GM21786 (cell line): ENCODE data around the gene LYZL1.
"Not testable (repeated sequence)": the region's sequence is repeated elsewhere in the genome, so short reads cannot be mapped to it uniquely, and the experiment has no call there.

Source experiments
- ATAC-seq: cut with Tn5 transposase; IDR thresholded peaks from one replicate; pipeline ENCODE4 v1.9.1; 2021; ENCODE audit not compliant: unreplicated experiment

LYZL1 gene

GRCh38 chr10:29259498-29259897, 29.4 kb upstream of the LYZL1 start:
- ATAC-seq, result no peak

GRCh38 chr10:29263506-29263905, 25.4 kb upstream of the LYZL1 start:
- ATAC-seq, result no peak

GRCh38 chr10:29265210-29265768, 23.6 kb upstream of the LYZL1 start:
- no peak for ATAC-seq

DNA sequence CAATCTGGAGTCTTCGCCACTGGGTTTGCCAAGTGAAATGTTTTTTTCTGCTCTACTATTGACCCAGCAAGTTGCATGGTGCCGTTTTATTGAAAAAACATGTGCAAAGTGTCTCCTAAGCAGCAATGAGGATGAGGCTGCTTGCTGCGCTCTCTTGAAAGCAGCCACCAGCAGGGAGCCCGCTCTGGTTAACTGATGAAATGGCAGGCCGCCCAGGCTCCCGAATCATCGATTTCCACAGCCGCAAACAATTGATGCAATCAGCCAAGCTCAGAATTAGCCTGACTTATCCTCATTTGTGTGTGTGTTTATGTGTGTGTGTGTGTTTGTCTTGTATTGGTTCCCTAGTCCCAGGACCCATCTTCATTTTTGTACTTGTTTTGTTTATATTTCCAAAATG, 22.2 kb upstream of the LYZL1 start:
- no peak for ATAC-seq

DNA sequence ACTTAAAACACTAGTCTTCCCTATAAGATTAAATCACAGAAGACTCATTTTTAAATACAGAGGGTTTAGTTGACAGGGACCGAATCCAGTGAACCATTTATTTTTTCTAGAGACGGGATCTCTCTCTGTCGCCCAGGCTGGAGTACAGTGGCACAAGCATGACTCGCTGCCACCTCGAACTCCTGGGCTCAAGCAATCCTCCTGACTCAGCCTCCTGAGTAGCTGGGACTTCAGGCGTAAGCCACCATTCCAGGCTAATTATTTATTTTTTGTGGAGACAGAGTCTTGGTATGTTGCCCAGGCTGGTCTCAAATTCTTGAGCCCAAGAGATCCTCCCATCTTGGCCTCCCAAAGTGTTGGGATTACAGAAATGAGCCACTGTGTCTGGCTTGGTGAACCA, 20.9 kb upstream of the LYZL1 start:
- ATAC-seq, result no peak

DNA sequence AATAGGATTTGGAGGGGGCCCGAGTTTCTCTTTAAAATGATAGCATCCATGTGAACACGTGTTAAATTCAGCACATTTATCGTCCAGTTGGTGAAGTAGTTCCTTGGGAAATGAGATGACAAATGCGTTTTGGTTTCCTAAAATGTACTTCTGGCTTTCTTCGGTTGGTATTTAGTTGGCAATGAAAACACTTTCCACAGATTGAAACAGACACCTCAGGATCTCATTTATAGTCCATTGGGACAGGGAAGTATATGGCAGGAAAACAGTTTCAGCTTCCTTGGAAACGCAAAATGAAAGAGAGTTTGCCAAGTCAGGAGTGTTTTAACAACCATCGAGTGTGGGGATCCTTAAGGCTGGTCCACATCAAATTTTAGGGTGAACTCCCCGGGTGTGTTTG, 19.4 kb upstream of the LYZL1 start:
- ATAC-seq, result no peak

GRCh38 chr10:29270883-29271282, 18.0 kb upstream of the LYZL1 start:
- ATAC-seq, result no peak

DNA sequence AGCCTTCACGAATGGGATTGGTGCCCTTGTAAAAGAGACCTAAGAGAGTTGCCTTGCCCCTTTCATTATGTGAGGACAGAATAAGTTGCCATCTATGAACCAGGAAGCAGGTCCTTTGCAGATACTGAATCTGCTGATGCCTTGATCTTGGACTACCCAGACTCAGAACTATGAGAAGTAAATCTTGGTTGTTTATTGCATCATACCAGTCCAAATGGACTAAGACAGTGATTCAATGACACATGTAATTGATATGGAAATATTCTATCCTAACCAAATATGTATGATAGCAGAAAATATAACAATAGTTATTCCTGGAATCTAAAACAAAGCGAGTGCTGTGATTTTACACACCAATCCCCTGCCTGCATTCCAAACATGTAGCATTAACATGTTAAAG, 17.0 kb upstream of the LYZL1 start:
- no peak for ATAC-seq

- ATAC-seq, result no peak
Measured at GRCh38 chr10:29273478-29273877, 15.4 kb upstream of the LYZL1 start.

- no peak for ATAC-seq
Measured at GRCh38 chr10:29276251-29276850, 12.5 kb upstream of the LYZL1 start.

- no peak for ATAC-seq
Measured at GRCh38 chr10:29277296-29277695, 11.6 kb upstream of the LYZL1 start.

- no peak for ATAC-seq
Measured at GRCh38 chr10:29279779-29280487, 8.9 kb upstream of the LYZL1 start.

GRCh38 chr10:29280488-29280840, 8.4 kb upstream of the LYZL1 start:
- ATAC-seq, result no peak

DNA sequence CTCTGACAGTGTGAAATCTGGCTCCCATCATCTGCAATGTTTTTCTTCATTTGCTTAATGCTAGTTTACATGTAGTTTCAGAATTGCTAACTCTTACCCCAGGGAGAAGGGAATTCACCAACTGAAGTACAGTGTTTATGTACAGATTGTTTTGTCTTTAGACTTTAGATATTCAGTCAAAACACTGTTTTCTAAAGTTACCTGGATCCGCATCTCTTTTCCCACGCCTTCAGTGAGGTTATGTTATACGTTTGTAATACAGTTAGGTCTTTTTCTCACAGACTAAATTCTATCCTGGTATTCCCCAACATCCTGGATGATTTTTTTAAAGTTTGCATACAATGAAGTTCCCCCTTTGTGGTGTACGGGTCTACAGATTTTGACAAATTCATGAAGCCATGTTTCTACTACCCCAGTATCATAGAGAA, 3.2 kb upstream of the LYZL1 start:
- peak; percentile 80 for ATAC-seq

- no peak for ATAC-seq
Measured at GRCh38 chr10:29287635-29288034, 1.2 kb upstream of the LYZL1 start.

DNA sequence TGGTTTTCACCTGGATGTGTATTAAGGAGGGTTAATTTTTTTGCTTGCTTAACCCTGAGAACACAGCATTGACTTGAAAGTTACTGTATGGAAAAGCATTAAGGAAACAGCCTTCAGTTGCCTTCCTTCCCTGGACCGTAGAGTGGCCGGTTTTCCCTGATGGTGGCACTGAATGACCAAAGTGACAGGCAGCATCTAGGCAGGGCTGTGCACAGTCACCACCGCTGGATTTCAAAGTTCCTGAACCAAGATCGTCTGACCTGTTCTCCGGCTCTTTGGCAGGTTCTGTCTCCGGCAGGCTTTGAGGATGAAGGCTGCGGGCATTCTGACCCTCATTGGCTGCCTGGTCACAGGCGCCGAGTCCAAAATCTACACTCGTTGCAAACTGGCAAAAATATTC, 2.7 kb downstream of the LYZL1 start:
- ATAC-seq, result not testable (repeated sequence)

DNA sequence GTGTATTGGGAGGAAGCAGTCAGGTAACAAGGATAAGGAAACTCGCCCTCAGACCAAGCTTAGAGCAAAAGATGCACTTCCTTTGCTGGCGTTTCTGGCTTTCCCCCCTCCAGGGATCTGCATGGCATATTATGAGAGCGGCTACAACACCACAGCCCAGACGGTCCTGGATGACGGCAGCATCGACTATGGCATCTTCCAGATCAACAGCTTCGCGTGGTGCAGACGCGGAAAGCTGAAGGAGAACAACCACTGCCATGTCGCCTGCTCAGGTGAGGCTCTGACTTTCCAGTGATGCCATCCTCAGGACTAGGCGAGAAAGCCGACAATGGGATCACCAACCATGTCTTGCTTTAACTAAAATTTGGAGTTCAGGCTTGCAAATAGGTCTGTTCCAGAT, 3.5 kb downstream of the LYZL1 start:
- ATAC-seq, result not testable (repeated sequence)

- ATAC-seq, result no peak
Measured at GRCh38 chr10:29295813-29296212, 6.9 kb downstream of the LYZL1 start.

DNA sequence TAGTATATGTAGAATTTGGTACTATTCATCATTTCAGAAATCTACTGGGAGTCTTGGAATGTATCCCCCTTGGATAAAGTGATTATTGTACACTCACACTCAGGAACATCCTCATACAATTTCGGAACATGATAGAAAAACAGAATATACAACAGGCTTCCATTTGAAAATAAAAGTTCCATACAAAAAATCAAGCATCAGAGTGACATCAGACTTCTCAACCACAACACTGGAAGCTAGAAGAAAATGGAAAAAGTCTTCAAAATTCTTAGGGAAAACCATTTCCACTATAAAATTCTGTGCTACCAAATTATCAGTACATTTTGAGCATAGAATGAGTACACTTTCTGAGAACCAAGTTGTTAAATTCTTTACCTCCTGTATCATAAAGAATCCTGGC, 8.8 kb downstream of the LYZL1 start:
- ATAC-seq, result no peak

DNA sequence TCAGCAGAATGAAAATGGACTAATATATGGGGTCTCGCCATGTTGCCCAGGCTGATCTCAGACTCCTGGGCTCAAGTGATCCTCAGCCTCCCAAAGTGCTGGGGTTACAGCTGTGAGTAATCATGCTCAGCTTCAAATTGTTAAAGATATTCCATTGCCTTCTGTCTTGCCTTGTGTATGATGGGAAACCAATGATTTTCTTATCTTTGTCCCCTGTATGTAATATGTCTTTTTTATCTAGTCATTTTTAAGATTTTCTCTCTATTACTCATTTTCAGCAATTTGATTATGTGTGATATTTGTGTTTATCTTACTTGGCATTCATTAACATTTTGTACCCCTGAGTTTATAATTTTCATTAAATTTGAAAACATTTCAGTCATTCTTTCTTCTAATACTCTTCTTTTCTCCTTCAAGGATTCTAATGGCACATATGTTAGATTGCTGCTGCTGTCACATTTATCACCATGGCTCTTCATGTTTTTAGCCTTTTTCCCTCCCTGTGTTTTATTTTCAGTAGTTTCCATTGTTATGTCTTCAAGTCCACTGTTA, 12.6 kb downstream of the LYZL1 start:
- no peak for ATAC-seq

DNA sequence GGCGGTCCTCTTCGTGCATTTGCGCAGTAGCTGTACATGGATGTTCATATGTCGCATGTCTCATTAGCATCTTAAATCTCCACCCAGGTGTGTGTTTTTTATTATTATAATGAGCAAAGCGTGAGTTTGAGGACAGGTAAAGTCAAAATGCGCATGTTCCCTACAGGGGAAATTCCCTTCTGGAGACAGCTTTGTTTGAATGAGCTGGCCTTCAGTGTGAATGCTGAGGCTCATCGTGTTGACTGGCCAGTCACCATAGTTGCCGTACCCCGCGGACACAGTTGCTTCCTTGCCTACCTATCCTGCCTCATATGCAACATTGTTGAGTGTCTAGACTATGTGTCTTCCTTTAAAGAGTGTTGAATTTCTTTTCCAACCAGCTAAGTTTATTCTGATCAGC, 13.6 kb downstream of the LYZL1 start:
- no peak for ATAC-seq

GRCh38 chr10:29304264-29304994, 15.6 kb downstream of the LYZL1 start:
- ATAC-seq, result no peak
